ENCODE results near the gene DGKB. TPM values are rescaled to one million over a fixed set of nuclear protein-coding genes. Genes with fewer than 3 reads are reported as not detected.

DGKB gene
- total RNA-seq, 1 donor from 2014 or later, result 5.5 TPM

DNA sequence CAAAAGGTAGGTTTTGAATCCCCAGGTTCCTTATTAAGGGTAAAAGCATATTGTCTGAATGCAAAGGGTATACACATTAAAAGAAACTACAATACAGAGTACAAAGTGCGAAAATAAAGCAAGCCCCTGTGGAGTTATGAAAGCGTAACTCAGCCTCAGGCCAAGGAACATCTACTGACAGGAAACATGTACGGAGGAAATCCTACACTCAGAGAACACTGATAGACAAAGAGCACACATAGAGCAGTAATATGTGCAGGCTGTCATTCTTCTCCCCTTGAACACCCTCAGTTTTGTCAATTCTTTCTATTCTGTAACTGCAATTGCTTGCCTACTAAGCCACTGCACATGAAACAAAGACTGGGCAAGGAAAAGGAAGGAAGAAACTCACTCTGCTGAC, 150.2 kb downstream of the DGKB start:
- Histone ChIP-seq H3K4me1 (no peaks in the 10 kb centered on the region), H3K4me2 (no peak overlapping the region), H2AFZ (replicated peaks) (no peak overlapping the region), H3K27me3 (no peaks in the 10 kb centered on the region), H3F3A (ENCODE audit: low read depth) (no peaks in the 10 kb centered on the region), H3K4me3 (no peak overlapping the region), H3K36me3 (no peaks in the 10 kb centered on the region), H4K20me1 (ENCODE audit: low read depth) (no peaks in the 10 kb centered on the region), H3K79me2 (ENCODE audit: low read depth) (no peaks in the 10 kb centered on the region), H3K9ac (no peak overlapping the region), H3K27ac (no peak overlapping the region), H3K9me3 (ENCODE audit: low read depth) (no peaks in the 10 kb centered on the region)
- H3K36me3 Mint-ChIP-seq, result no peaks in the 10 kb centered on the region
- H3K27me3 Mint-ChIP-seq (ENCODE audit: insufficient read depth, low read depth), result no peaks in the 10 kb centered on the region
- H3K4me1 Mint-ChIP-seq, result peaks cover 16% of the 10 kb centered on the region
- TF ChIP-seq EZH2phosphoT487 (IDR thresholded peaks at IDR 0.05), result no peak
- TF ChIP-seq EZH2 (IDR thresholded peaks at IDR 0.05), result no peak
- TF ChIP-seq, protein P1, sequence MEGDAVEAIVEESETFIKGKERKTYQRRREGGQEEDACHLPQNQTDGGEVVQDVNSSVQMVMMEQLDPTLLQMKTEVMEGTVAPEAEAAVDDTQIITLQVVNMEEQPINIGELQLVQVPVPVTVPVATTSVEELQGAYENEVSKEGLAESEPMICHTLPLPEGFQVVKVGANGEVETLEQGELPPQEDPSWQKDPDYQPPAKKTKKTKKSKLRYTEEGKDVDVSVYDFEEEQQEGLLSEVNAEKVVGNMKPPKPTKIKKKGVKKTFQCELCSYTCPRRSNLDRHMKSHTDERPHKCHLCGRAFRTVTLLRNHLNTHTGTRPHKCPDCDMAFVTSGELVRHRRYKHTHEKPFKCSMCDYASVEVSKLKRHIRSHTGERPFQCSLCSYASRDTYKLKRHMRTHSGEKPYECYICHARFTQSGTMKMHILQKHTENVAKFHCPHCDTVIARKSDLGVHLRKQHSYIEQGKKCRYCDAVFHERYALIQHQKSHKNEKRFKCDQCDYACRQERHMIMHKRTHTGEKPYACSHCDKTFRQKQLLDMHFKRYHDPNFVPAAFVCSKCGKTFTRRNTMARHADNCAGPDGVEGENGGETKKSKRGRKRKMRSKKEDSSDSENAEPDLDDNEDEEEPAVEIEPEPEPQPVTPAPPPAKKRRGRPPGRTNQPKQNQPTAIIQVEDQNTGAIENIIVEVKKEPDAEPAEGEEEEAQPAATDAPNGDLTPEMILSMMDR (IDR thresholded peaks at IDR 0.05), result no peak
- no peak overlapping the region for H3K4me3 Mint-ChIP-seq
- no peaks in the 10 kb centered on the region for H3K9me3 Mint-ChIP-seq
- DNase-seq (ENCODE audit: low spot score), result no peak
- H3K27ac Mint-ChIP-seq, result no peak overlapping the region

DNA sequence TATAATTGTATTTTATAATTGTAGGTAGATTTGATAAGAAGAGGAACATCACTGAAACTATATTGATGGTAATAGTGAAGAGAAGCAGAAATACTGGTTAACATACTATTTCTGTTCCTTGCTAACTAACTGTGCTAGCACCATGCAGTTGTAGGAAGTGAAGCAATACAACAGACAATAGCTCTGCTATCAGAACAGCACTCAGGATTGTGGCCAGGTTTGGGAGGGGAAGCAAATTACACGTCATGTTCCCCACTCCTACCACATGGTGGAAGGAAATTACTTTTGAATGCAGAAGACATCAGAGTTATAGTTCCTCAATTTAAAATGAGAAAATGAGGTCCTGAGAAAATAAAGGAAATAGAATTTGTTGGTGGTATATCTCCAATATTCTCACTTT, 151.1 kb downstream of the DGKB start:
- Mint-ChIP-seq H3K36me3 (no peaks in the 10 kb centered on the region), H3K4me3 (no peak overlapping the region), H3K27ac (no peak overlapping the region), H3K9me3 (no peaks in the 10 kb centered on the region), H3K4me1 (peaks cover 16% of the 10 kb centered on the region), H3K27me3 (ENCODE audit: insufficient read depth, low read depth) (no peaks in the 10 kb centered on the region)
- TF ChIP-seq, protein P1 (IDR thresholded peaks at IDR 0.05), result no peak
- Histone ChIP-seq H3K27me3 (no peaks in the 10 kb centered on the region), H3K36me3 (no peaks in the 10 kb centered on the region), H3K27ac (no peak overlapping the region), H3K9me3 (ENCODE audit: low read depth) (no peaks in the 10 kb centered on the region), H3F3A (ENCODE audit: low read depth) (no peaks in the 10 kb centered on the region), H3K4me1 (no peaks in the 10 kb centered on the region), H3K79me2 (ENCODE audit: low read depth) (no peaks in the 10 kb centered on the region), H4K20me1 (ENCODE audit: low read depth) (no peaks in the 10 kb centered on the region), H2AFZ (replicated peaks) (no peak overlapping the region), H3K4me3 (no peak overlapping the region), H3K4me2 (no peak overlapping the region), H3K9ac (no peak overlapping the region)
- no peak for DNase-seq (ENCODE audit: low spot score)

DNA sequence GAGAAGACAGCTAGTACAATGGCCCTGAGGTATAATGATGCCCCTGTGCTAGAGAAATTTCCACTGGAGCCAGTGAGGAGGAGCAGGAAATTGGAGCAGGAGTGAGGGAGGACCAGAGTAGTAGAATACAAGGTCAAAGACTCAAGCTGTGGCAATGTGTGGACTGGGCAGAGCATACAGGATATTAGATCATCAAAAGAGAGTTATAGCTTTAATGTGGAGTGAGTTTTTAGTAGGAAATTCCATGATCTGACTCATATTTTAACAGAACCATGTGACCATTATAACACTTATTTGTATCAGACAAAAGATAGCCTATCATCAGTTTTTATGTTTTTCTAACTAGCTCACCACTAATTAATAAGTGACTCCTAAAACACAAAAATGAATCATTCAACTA, 154.1 kb downstream of the DGKB start:
- Histone ChIP-seq H3K4me3 (no peak overlapping the region), H3K27me3 (no peaks in the 10 kb centered on the region), H3K36me3 (no peaks in the 10 kb centered on the region), H3K4me1 (no peaks in the 10 kb centered on the region), H3K9ac (no peak overlapping the region), H3K27ac (no peak overlapping the region), H4K20me1 (ENCODE audit: low read depth) (no peaks in the 10 kb centered on the region), H3F3A (ENCODE audit: low read depth) (no peaks in the 10 kb centered on the region), H3K79me2 (ENCODE audit: low read depth) (no peaks in the 10 kb centered on the region), H3K4me2 (no peak overlapping the region), H2AFZ (replicated peaks) (no peak overlapping the region), H3K9me3 (ENCODE audit: low read depth) (peaks cover 9% of the 10 kb centered on the region)
- peaks cover 10% of the 10 kb centered on the region for H3K4me1 Mint-ChIP-seq
- no peak overlapping the region for H3K27ac Mint-ChIP-seq
- H3K27me3 Mint-ChIP-seq (ENCODE audit: insufficient read depth, low read depth), result no peaks in the 10 kb centered on the region
- DNase-seq (ENCODE audit: low spot score), result no peak
- no peaks in the 10 kb centered on the region for H3K36me3 Mint-ChIP-seq
- H3K4me3 Mint-ChIP-seq, result no peak overlapping the region
- H3K9me3 Mint-ChIP-seq, result peaks cover 18% of the 10 kb centered on the region
- TF ChIP-seq EZH2phosphoT487 (IDR thresholded peaks at IDR 0.05), result no peak

DNA sequence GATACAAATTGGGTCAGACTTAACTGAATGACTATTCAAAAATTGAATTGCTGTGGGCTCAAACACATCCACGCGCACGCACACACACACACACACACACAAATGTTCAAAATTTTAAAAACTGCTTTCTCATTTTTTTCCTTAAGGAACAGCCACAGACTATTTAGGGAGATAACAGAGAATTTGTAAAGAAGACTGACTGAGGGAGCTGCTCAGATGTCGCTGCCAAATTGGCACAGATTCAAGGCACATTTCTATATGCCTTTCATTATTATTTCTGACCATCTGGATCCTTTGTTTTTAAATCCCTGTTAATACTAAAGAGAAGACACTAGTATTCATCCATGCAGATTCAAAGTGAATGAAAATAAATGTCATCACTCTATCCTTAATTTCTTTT, 154.8 kb downstream of the DGKB start:
- Mint-ChIP-seq H3K4me3 (no peak overlapping the region), H3K27ac (no peak overlapping the region), H3K27me3 (ENCODE audit: insufficient read depth, low read depth) (no peaks in the 10 kb centered on the region), H3K36me3 (no peaks in the 10 kb centered on the region), H3K9me3 (peaks cover 23% of the 10 kb centered on the region), H3K4me1 (peaks cover 10% of the 10 kb centered on the region)
- no peak overlapping the region for H3K27ac ChIP-seq
- H3K9me3 ChIP-seq (ENCODE audit: low read depth), result peaks cover 12% of the 10 kb centered on the region
- no peak overlapping the region for H3K4me2 ChIP-seq
- H3K79me2 ChIP-seq (ENCODE audit: low read depth), result no peaks in the 10 kb centered on the region
- H4K20me1 ChIP-seq (ENCODE audit: low read depth), result no peaks in the 10 kb centered on the region
- no peak overlapping the region for H3K9ac ChIP-seq
- no peak for TF ChIP-seq EZH2phosphoT487 (IDR thresholded peaks at IDR 0.05)
- TF ChIP-seq, protein P1 (IDR thresholded peaks at IDR 0.05), result no peak
- no peak for TF ChIP-seq EZH2 (IDR thresholded peaks at IDR 0.05)
- DNase-seq (ENCODE audit: low spot score), result no peak
- peaks cover 3% of the 10 kb centered on the region for H3K36me3 ChIP-seq
- no peak overlapping the region for H2AFZ ChIP-seq (replicated peaks)
- no peaks in the 10 kb centered on the region for H3K4me1 ChIP-seq
- H3K4me3 ChIP-seq, result no peak overlapping the region
- no peaks in the 10 kb centered on the region for H3K27me3 ChIP-seq
- H3F3A ChIP-seq (ENCODE audit: low read depth), result no peaks in the 10 kb centered on the region
